ENCODE results near the gene AVPI1.
"Not testable (repeated sequence)": the region's sequence is repeated elsewhere in the genome, so short reads cannot be mapped to it uniquely, and the experiment has no call there.

- TF ChIP-seq EP300, POLR2A, CTCF (IDR thresholded peaks at IDR 0.05): not testable (repeated sequence)
Measured at GRCh38 chr10:97642471-97643159, 44.4 kb downstream of the AVPI1 start.
